ENCODE data around the gene C19orf18.
"Not testable (repeated sequence)": the region's sequence is repeated elsewhere in the genome, so short reads cannot be mapped to it uniquely, and the experiment has no call there.

C19orf18 gene

DNA sequence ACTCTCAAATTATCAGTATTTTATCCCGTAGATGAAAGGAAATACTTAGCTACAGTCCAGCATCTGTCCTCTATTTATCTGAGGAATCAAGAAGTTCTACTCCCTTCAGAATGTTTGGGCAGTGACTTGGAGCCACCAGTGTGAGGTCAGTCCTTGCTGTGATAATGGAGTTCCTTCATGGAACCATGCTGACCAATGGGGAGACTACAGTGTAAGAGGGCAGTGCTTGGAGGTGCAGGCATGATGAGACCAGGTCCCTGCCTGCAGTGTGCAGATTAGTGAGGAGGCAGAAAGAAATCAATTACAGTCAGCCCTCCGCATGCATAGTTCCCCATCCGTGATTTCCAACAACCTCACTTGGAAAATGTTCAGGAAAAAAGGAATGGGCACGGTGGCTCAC is at the start of gene C19orf18:
Gene C19orf18, minus strand, starts transcription at position 101 of the 400 bp plus-strand sequence. CDS start 102 bp downstream, outside the sequence.
- DNase-seq (ENCODE audit: low spot score): no peak

DNA sequence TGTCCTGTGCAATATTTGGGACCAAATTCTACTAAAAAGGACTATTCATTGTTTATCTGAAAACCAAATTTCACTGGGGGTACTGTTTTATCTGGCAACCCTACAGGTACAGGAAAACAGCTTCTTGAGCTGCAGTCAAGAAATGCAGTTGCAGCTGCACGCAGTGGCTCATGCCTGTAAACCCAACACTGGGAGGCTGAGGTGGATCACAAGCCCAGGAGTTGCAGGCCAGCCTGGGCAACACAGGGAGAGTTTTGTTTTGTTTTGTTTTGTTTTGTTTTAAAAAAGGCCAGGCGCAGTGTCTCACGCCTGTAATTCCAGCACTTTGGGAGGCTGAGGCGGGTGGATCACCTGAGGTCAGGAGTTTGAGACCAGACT is 47.9 kb upstream of the C19orf18 start:
- DNase-seq (ENCODE audit: low spot score): no peak

DNA sequence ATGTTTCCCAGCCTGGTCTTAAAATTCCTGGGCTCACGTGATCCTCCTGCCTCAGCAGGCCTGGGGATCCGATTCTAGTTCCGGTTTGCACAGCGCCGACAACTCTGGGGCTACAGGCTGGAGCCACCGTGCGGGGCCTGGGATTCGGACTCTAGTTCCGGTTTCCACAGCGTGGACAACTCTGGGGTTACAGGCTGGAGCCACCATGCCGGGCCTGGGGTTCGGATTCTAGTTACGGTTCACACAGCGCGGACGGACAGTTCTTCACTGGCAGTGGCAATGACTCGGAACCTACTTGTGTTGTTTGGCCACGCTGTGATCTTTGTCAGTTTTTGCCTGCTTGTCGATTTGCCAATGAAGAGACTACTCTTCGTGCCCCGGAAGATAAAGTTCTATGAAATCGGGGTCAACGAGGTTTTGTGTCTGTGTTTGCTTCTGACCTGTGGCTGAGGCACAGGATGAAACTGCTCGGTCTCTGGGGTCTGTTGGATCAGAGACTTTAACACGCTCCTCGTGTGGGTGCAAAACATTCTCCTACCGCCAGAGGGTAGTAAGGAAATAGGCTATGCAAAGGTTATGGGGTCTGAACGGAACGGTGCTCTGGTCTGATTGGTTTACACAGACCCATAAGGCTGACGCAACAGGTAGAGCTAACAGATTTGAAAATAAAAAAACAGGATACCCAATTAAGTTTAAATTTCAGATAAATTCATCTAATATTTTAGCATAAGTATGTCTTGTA is 47.4 kb upstream of the C19orf18 start:
- DNase-seq (ENCODE audit: low spot score): peak; percentile 53

DNA sequence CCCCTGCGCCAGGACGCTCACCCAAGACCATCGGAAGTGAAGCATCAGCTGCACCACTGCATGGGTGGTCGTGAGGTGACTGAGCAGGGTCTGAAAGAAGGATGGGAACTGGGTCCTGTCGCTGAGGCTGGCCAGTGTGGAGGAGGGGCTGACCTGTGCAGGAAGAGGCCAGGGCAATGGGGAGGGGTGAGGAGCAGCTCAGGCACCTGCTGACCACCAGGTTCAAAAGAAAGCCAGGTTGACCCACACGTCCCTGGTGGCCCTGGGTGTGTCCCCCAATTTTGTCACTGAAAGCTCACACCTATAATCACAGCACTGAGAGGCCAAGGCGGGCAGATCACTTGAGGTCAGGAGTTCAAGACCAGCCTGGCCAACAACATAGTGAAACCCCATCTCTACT is 45.8 kb upstream of the C19orf18 start:
- no peak for DNase-seq (ENCODE audit: low spot score)

DNA sequence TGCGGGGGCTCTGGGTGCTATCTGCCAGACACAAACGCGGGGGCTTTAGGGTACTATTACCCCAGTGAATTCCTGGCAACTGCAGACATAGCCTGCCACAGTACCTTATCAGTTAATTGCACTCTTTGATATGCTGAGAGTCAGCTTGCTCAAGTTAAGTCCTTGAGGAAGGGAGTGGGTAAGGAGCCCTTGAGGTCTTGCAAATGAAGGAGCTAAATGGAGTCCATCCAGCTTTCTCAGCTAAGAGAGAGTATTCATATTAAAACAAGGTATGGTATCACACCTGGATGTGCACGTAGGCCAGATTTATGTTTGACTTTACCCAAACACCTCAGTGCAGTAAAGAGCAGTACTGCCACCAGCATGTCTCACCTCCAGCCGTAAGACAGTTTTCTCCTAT is 39.8 kb upstream of the C19orf18 start:
- no peak for DNase-seq (ENCODE audit: low spot score)

DNA sequence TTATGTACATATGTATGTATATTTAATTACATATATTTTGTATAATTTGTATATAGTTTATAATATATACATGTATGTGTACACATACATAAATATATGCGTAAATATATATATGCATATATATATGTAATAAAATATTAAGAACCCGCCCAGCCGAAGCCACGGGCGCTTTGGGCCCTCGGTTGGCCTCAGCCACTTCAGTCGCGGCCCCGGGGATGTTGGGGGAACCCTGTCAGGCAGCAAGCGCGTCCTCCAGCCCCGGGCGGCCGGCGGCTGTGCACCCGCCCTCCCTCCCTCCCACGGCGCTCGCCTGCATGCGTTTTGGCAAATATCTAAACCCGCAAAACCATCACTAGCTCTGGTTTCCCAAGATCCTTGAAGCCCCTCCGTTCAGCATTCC is 36.2 kb upstream of the C19orf18 start:
- DNase-seq (ENCODE audit: low spot score): no peak

DNA sequence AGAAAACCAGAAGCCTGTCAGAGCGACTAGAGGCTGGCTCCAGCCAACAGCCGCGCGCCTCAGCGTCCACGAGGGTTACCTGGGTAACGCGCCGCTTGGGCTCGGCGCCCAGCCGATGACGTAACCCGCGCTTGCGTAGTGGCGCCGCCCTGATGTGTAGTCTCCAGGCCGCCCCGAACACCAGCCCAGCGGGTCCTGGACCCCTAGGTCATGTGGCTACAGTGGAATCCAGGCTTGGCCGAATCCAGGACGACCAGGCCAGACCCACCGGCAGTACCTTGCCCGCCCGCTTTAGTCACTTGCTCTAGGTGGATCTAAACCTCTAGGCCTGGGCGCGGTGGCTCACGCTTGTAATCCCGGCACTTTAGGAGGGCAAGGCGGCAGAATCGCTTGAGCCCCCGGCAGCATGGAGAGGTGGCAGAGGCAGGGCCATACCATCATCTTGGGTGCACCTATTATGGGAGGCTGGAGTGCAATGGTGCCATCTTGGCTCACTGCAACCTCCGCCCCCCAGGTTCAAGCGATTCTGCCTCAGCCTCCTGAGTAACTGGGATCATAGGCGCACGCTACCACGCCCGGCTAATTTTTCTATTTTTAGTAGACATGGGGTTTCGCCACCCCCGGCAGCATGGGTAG is 35.5 kb upstream of the C19orf18 start:
- peak; percentile 45 for DNase-seq (ENCODE audit: low spot score)

DNA sequence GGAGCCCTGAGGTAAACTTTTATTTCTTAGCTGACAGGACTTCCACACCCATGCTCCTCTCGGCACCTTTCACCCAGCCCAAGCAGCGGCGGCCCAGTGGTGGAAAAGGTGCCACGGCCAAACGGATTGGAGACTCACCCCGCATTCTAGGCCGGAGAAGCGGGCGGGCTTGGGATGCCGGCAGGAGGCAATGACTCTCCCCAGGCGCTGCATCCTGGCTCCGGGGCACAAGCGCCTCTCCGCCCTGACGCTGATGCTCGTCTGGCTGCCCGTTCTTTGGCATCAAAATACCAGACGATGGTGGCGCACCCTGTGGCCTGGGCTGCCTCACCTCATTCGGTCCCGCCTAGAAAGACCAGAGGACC is 34.9 kb upstream of the C19orf18 start:
- DNase-seq (ENCODE audit: low spot score): no peak

DNA sequence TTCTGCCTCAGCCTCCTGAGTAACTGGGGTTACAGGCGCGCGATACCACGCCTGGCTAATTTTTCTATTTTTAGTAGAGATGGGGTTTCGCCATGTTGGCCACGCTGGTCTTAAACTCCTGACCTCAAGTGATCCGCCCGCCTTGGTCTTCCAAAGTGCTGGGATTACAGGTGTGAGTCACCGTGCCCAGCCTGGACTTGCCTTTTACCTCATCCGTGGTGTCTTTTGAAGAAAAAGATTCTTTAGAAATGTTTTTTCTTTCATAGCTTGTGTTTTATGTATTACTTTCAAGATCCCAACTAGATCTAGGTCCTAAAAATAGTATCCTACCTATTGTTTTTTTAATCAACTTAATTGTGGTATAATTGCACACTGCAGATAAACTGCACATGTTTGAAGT is 34.5 kb upstream of the C19orf18 start:
- DNase-seq (ENCODE audit: low spot score): not testable (repeated sequence)

DNA sequence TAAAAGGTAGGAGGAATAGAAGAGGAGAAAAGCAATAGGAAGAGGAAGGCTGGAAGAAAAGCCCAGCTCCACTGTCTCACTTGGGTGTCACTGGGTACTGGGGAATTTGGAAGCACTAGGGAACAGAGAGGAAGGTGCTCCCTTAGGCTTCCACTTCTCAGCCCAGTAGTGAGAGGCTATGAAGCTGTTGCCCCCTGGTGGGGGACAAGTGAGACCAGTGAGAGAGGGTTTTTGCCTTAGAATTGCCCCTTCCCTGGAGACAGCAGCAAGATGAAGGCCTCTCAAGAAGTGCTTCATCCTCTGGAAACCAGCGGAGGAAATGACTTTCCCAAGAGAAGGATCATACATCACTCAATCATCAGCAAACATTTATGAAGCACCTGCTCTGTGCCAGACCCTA is 33.0 kb upstream of the C19orf18 start:
- DNase-seq (ENCODE audit: low spot score): peak; percentile 38

DNA sequence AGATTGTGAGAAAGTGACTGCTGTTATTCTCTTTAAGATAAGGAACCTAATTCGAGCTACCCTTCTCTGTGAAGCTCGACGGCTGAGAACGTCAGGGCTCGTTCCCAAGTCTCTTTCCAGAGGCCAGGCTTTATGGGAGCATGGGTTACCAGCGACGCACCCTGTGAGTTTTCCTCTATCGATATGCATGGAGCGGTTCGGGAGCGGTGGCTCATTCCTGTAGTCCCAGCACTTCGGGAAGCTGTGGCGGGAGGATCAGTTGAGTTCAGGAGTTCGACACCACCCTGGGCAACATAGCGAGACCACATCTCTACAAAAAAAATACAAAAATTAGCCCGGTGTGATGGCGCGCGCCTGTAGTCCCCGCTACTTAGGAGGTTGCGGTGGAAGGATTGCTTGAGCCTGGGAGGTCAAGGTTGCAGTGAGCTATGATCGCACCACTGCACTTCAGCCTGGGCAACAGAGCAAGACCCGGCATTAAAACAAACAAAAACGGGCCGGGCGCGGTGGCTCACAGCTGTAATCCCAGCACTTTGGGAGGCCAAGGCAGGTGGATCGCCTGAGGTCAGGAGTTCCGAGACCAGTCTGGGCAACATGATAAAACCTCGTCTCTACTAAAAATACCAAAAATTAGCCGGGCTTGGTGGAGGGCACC is 29.0 kb upstream of the C19orf18 start:
- no peak for DNase-seq (ENCODE audit: low spot score)

DNA sequence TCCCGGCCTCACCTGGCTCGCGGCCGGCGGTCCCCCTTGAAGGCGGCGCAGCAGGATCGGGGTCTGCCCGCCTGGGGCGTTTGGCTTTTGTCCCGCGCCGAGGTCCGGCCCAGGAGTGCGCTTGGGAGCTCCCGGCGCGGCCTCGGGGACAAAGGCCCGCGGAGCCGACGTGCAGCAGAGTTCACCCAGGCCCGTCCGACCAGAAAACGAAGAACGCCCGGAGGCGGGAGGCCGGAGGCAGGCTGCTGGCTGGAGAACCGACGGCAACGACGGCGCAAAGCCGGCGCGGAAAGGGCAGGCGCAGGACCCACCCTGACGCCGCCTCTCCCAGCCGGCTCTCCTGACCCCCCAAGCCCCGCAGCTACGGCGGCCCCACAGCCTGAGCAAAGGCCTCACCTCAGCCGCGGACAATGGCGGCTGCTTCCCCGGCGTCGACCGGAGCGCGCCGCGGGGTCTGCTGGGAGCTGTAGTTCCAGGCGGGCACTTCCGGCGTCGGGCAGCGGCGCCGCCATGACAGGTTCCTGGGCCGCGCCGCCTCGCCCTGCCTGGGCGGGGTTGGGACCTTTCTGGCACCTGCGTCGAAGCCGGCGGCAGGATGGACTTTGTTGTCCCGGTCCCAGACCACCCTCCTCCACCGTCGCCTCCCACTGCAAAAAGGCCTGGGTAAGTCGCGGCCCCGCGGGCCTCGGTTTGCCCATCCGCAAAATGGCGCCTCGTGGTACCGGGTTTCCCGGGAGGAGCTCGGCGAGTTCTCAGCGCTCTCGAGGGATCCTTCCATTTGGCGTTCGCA is 28.2 kb upstream of the C19orf18 start, which contains the start of gene ZNF606:
Gene ZNF606, minus strand, starts transcription at position 437 of the 790 bp plus-strand sequence. CDS start 1,501 bp downstream, outside the sequence.
- peak; percentile 56 for DNase-seq (ENCODE audit: low spot score)

DNA sequence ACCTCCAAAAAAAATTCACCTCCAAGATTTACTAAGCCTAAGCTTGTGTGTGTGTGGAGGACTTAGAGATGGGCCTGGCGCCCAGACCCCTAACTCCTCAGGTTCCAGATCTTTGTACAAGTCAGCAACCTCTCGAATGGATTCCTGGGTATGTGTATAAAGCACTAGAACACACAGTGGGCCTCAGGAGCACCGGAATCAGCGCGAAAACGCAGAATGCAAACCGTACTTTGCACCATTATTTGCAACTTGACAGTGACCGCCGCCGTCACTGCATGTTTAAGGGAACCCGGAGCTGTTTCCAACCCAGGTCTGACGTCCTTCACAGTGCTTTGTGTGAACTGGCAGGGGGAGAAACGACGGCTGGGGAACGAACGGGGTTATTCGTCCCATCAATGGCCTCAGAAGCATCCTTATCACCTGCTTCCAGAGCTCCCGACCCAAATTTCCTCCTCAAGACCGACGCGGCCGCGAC is 27.6 kb upstream of the C19orf18 start:
- DNase-seq (ENCODE audit: low spot score): no peak

DNA sequence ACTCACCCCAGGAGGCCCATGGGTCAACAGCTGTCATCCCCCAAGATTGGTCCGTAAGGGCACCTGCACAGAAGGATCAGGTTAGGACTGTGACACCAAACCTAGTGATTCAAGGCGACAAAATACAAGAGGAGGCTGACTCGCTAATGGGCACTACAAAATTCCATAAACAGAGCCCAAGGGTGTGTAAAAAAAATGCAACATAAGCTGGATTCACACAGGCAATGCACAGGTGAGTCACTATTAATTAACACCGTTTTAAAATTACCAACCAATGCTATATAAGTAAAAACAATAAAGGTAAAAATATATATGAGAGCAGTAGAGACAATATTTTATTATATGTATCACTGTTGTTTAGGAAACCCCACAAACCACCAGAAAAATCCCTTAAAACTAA is 26.3 kb upstream of the C19orf18 start:
- no peak for DNase-seq (ENCODE audit: low spot score)

DNA sequence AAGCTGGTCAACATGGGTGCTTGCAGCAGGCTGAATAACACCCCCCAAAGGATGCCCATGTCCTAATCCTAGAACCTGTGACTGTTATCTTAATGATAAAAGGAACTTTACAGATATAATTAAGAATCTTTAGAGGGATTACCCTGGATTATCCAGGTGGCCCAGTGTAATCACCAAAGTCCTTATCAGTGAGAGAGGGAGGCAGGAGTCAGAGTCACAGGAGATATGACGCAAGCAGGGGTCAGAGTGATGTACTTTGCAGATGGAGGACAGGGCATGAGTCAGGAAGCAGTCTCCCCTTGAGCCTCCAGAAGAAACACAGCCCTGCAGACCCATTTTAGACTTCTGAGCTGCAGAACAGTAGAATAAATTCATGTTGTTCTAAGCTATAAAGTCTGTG is 18.5 kb upstream of the C19orf18 start:
- DNase-seq (ENCODE audit: low spot score): no peak

DNA sequence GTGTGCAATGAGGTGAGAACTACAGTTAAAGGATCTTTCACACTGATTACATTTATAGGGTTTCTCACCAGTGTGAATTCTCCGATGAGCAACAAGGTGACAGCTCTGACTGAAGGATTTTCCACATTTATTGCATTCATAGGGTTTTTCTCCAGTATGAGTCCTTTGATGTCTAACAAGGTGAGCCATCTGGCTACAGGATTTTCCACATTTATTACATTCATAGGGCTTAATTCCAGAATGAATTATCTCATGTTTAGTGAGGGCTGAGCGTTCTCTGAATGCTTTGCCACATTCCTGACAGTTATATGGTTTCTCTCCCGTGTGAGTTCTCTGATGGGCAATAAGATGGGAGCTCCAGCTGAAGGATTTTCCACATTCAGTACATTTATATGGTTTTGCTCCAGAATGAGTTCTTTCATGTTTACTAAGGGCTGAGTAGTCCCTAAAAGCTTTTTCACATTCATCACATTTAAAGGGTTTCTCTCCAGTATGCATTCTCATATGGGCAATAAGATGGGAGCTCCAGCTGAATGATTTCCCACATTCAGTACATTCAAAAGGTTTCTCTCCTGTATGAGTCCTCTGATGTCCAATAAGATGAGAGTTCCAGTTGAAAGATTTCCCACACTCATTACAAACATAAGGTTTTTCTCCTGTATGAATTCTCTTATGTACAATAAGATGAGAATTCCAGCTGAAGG is 4.4 kb upstream of the C19orf18 start:
- DNase-seq (ENCODE audit: low spot score): no peak

DNA sequence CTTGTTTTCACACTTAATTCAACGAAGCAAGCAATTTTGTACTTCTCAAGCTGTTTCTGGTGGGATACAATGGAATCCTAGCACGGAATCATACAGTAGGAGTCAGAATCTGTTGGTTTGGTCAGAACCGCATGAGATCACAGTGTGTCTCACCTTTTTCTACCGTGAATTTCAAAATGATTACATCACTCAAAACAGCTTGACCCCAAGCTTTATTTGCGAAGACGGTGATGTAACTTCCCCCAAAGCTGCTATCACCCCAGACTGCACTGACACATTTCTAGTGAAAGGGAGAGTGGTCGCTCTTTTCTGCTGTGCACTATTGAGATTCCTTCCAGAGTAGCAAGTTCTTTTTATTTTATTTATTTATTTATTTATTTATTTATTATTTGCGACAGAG is 9.6 kb downstream of the C19orf18 start:
- DNase-seq (ENCODE audit: low spot score): no peak

DNA sequence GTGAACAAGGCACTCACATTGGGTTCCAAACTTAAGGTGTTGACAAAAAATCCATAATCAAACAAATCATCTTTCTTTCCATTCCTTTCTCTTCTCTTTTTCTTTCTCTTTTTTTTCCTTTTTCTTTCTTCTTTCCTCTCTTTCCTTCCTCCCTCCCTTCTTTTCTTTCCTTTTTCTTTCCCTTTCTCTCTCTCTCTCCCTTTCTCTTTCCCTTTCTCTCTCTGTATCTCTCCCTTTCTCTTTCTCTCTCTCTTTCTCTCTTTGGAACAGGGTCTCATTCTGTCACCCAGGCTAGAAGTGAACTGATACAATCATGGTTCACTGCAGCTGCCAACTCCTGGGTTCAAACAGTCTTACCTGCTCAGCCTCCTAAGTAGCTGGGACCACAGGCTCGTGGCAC is 12.5 kb downstream of the C19orf18 start:
- no peak for DNase-seq (ENCODE audit: low spot score)

DNA sequence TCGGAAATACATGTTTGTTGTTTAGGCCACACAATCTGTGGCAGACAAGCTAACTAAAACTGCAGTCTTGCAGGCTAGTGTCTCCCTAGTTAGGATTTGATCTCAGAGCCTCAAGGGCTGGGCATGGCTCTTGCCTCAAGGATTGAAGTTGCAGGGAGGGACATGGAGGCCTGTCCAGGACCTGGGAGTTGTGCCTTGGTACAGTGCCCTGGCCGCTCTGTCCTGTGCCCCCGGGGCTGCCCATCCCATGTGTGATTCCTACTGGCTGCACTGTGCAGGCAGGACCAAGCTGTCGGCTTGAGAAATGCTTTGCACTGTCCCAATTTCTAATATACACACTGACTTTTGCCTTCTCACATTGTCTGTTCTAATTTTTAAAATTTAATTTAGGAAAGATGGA is 19.3 kb downstream of the C19orf18 start:
- no peak for DNase-seq (ENCODE audit: low spot score)

DNA sequence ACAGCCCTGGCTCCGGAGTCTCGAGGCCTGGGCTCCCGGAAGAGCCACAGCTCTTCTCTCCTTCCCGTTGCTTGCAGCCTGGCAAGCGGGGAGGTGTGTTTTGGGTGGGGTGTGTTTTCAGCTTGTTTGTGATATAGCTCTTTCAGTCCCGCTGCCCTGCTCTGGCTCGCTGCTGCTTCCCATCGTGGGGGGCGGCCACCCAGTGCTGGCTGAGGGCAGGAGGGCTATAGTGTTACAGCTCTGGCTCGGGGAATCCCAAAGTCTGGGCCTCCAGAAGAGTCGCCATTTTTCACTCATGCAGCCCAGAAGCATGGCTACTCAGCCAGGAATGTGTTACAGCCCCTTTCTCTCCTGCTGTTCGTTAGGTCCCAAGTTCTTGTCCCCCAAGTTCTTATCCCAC is 24.6 kb downstream of the C19orf18 start:
- no peak for DNase-seq (ENCODE audit: low spot score)

DNA sequence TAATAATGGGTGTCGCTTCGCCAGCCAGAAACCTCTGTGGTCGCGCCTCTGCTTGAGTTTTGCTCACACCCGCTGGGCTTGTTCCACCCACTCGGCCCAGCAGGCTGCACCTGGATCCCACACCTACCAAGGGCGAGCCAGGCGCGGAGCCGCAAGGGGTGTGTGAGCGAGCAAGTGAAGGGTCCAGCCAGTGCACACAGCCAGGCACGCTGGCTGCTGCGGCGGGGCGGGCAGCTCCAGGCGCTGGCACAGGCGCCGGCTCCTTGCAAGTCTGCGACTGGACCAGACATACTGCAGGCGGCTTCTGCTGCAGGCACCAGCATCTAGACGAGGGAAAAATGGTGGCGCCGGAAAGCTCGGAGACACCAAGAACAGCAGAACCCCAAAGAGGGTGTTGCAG is 25.0 kb downstream of the C19orf18 start:
- no peak for DNase-seq (ENCODE audit: low spot score)

Measured in NAMALWA (cell line).